Measurements from ENCODE around the gene RNF157. TPM values are rescaled to one million over a fixed set of nuclear protein-coding genes. Genes with fewer than 3 reads are reported as not detected.
A peak's percentile ranks its signal among the peaks of the same experiment; 100 is the strongest.
"Not testable (repeated sequence)": the region's sequence is repeated elsewhere in the genome, so short reads cannot be mapped to it uniquely, and the experiment has no call there.

The RNF157 gene
- total RNA-seq, 1 experiment from 2014 or later: 18.2 TPM

- in situ Hi-C loops (cut with HindIII; ENCODE audit: low pct_unique_long_range_greater_than_20kb, low sequenced_read_pairs): no loop called here
- no peak for DNase-seq (ENCODE audit: low read depth)
These were observed 32.8 kb downstream of the RNF157 start for GRCh38 chr17:76207275-76208059.

- DNase-seq (ENCODE audit: low read depth); in situ Hi-C loops (cut with HindIII; ENCODE audit: low pct_unique_long_range_greater_than_20kb, low sequenced_read_pairs): not testable (repeated sequence)
These were observed 34.6 kb downstream of the RNF157 start for GRCh38 chr17:76205542-76206144.

GRCh38 chr17:76204277-76204676, 36.0 kb downstream of the RNF157 start:
- peak; percentile 26 for DNase-seq (ENCODE audit: low read depth)

GRCh38 chr17:76200354-76200753, 39.9 kb downstream of the RNF157 start:
- in situ Hi-C loops (cut with HindIII; ENCODE audit: low pct_unique_long_range_greater_than_20kb, low sequenced_read_pairs): no loop called here

More at GRCh38 chr17:76204277-76204676, 36.0 kb downstream of the RNF157 start:
- in situ Hi-C loops (cut with HindIII; ENCODE audit: low pct_unique_long_range_greater_than_20kb, low sequenced_read_pairs): no loop called here

GRCh38 chr17:76199469-76199868, 40.8 kb downstream of the RNF157 start:
- no peak for DNase-seq (ENCODE audit: low read depth)
- in situ Hi-C loops (cut with HindIII; ENCODE audit: low pct_unique_long_range_greater_than_20kb, low sequenced_read_pairs): no loop called here

More at GRCh38 chr17:76200354-76200753, 39.9 kb downstream of the RNF157 start:
- no peak for DNase-seq (ENCODE audit: low read depth)

- no peak for DNase-seq (ENCODE audit: low read depth)
- in situ Hi-C loops (cut with HindIII; ENCODE audit: low pct_unique_long_range_greater_than_20kb, low sequenced_read_pairs): no loop called here
These were observed 41.6 kb downstream of the RNF157 start for GRCh38 chr17:76198702-76199101.

DNA sequence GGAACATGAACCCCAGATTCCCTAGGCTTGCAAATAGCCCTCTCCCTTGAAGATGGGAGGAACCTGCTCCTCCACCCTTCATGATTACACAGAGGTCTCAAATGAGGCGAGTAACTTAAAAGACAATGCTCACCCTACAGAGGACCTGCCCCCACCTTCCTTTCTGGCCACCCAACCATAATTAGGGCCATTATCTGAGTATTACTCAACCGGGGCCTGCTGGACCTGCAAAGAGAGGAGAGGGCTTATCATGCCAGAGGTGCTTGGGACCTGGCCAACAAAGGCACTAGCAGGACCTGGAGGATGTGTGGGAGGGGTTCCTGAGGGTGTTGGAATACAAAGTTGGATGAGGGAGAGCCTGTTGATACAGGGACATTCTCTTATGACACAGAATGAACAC, 42.4 kb downstream of the RNF157 start:
- no peak for DNase-seq (ENCODE audit: low read depth)
- in situ Hi-C loops (cut with HindIII; ENCODE audit: low pct_unique_long_range_greater_than_20kb, low sequenced_read_pairs): no loop called here

DNA sequence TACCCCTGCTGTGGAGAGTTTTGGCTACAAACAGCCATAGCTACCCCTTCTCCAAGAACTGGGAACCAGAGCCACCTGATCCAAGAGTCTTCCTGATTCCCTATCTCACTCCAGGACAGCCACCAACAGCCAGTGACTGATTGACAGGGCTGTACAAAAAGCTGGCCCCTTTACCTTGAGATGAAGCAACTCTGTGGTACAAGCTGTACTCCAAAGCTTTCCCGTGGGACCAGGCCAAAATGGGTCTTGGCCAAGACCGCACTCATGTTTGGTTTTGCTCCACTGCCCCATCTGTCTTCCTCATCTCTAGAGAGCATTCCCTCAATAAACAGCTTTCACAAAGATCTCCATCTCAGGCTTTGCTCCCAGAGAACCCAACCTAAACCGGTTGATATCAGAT, 43.6 kb downstream of the RNF157 start:
- no peak for DNase-seq (ENCODE audit: low read depth)
- in situ Hi-C loops (cut with HindIII; ENCODE audit: low pct_unique_long_range_greater_than_20kb, low sequenced_read_pairs): no loop called here

DNA sequence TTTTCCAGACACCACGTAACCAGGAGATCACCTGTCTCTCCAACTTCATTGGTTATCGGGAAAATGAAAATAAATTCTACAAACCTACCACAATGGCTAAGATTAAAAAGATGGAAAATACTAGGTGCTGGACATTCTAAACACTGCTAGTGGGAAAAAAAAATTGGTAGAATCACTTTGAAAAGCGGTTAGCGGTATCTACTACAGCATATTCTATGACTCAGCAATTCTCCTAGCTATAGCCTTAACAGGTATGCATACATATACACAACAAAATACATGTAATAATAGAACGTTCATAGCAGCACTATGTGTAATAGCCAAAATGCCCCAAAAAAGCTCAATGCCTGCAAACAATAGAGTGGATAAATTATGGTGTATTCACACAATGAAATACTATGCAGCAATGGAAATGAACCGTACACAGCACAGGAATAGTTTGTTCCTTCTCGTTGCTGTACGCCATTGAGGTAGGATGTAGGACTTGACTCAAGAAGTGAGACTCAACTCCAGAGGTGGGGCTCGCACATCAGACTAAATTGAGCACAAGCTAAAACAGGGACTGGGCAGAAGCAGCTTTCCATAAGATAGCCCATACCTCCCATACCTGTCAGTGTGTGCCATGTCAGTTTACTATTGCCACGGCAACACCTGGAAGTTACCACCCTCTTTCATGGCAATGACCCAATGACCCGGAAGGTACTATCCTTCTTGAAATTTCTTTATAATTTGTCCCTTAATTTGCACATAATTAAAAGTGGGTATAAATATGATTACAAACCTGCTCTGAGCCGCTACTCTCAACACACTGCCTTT, 44.8 kb downstream of the RNF157 start:
- DNase-seq (ENCODE audit: low read depth): no peak
- in situ Hi-C loops (cut with HindIII; ENCODE audit: low pct_unique_long_range_greater_than_20kb, low sequenced_read_pairs): no loop called here

- in situ Hi-C loops (cut with HindIII; ENCODE audit: low pct_unique_long_range_greater_than_20kb, low sequenced_read_pairs): no loop called here
- no peak for DNase-seq (ENCODE audit: low read depth)
These were observed 46.7 kb downstream of the RNF157 start for GRCh38 chr17:76193591-76193990.

GRCh38 chr17:76191896-76192295, 48.4 kb downstream of the RNF157 start:
- in situ Hi-C loops (cut with HindIII; ENCODE audit: low pct_unique_long_range_greater_than_20kb, low sequenced_read_pairs): no loop called here
- no peak for DNase-seq (ENCODE audit: low read depth)

GRCh38 chr17:76189741-76190140, 50.6 kb downstream of the RNF157 start:
- DNase-seq (ENCODE audit: low read depth): no peak
- in situ Hi-C loops (cut with HindIII; ENCODE audit: low pct_unique_long_range_greater_than_20kb, low sequenced_read_pairs): no loop called here

DNA sequence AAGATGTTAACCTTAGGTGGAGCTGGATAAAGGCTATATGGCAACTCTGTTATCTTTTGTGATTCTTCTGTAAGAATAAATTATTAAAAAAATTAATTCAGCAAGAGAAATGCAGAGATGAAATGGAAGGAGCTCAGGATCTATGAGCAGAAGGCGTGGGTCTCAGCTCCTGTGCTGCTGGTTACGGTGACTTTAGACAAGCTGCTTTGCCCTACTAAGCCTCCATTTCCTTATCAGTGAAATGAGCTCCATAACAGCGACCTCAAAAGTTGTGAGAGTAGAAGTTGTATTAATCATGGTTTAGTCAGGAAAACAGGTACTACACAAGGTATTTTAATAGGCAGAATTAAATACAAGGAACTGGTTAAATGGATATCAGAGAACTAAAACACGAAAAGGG, 51.0 kb downstream of the RNF157 start:
- DNase-seq (ENCODE audit: low read depth): no peak
- in situ Hi-C loops (cut with HindIII; ENCODE audit: low pct_unique_long_range_greater_than_20kb, low sequenced_read_pairs): no loop called here

- in situ Hi-C loops (cut with HindIII; ENCODE audit: low pct_unique_long_range_greater_than_20kb, low sequenced_read_pairs): no loop called here
- DNase-seq (ENCODE audit: low read depth): no peak
These were observed 51.9 kb downstream of the RNF157 start for GRCh38 chr17:76188213-76189016.

DNA sequence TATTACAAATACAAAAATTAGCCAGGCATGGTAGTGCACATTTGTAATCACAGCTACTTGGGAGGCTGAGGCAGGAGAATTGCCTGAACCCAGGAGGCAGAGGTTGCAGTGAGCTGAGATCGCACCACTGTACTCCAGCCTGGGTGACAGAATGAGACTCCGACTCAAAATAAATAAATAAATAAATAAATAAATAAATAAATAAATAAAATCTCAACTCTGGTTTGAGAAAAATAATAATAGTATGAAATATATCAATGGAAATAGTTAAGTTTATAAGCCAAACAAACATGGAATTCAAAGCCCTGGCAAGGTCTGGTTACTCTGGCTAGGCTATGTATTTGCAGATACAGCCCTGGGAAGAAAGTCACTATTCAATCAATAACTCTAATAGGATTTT, 53.5 kb downstream of the RNF157 start:
- in situ Hi-C loops (cut with HindIII; ENCODE audit: low pct_unique_long_range_greater_than_20kb, low sequenced_read_pairs); DNase-seq (ENCODE audit: low read depth): not testable (repeated sequence)

DNA sequence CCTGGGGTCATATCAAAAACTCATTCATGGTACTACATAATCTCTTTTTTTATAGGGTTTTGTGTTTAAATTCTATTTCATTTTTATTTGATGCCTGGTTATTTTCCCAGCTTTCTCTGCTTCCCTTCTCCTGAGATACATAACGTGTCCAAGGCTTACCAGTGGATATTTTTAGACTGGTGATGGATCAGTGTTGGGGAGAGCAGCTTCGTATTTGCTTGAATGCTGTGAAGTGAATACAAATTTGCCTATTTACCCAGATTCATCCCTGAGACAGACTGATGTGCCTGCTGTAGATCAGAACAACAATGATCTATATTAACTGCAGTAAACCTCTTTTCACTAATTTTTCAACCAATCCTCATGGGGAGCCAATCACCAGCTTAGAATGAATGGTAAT, 56.0 kb downstream of the RNF157 start:
- no peak for DNase-seq (ENCODE audit: low read depth)
- in situ Hi-C loops (cut with HindIII; ENCODE audit: low pct_unique_long_range_greater_than_20kb, low sequenced_read_pairs): no loop called here

- DNase-seq (ENCODE audit: low read depth): peak; percentile 91
- in situ Hi-C loops (cut with HindIII; ENCODE audit: low pct_unique_long_range_greater_than_20kb, low sequenced_read_pairs): no loop called here
These were observed 58.1 kb downstream of the RNF157 start for GRCh38 chr17:76182016-76182764.
